ENCODE data around the gene ZNF175.

The ZNF175 gene

GRCh38 chr19:51549533-51550324 is 21.4 kb upstream of the ZNF175 start:
- peaks cover 66% of the 10 kb centered on the region for H3K4me1 ChIP-seq (ENCODE audit: insufficient read depth, low read length, poor library complexity, severe bottlenecking)
- TF ChIP-seq CTCF (conservative IDR thresholded peaks at IDR 0.05; ENCODE audit: low read length): no peak
- no peak for TF ChIP-seq EZH2phosphoT487 (IDR thresholded peaks at IDR 0.05; ENCODE audit: borderline replicate concordance)

GRCh38 chr19:51550848-51551672 is 20.0 kb upstream of the ZNF175 start:
- Histone ChIP-seq H3F3A (ENCODE audit: low read depth) (peaks cover 17% of the 10 kb centered on the region), H3K9me2 (replicated peaks; ENCODE audit: low read depth, low read length) (no peaks in the 10 kb centered on the region), H2AFZ (ENCODE audit: low read length) (no peak overlapping the region), H3K9ac (ENCODE audit: low read depth, low read length, poor library complexity, severe bottlenecking) (no peak overlapping the region), H3K79me2 (ENCODE audit: insufficient read depth, low read length) (no peaks in the 10 kb centered on the region), H4K20me1 (ENCODE audit: insufficient read depth, low read length, poor library complexity, severe bottlenecking) (no peaks in the 10 kb centered on the region), H3K27me3 (ENCODE audit: insufficient read depth, low read length, poor library complexity, severe bottlenecking) (no peaks in the 10 kb centered on the region), H3K4me3 (ENCODE audit: low read length, poor library complexity, severe bottlenecking) (peak overlapping the region; percentile 47), H3K4me1 (ENCODE audit: insufficient read depth, low read length, poor library complexity, severe bottlenecking) (peaks cover 55% of the 10 kb centered on the region), H3K36me3 (ENCODE audit: insufficient read depth, low read length) (no peaks in the 10 kb centered on the region), H3K9me3 (ENCODE audit: insufficient read depth, low read depth, low read length) (no peaks in the 10 kb centered on the region), H3K4me2 (ENCODE audit: low read depth, low read length, poor library complexity, severe bottlenecking) (peak overlapping the region; percentile 71)
- no peak for TF ChIP-seq CTCF (conservative IDR thresholded peaks at IDR 0.05; ENCODE audit: low read length)
- TF ChIP-seq EZH2phosphoT487 (IDR thresholded peaks at IDR 0.05; ENCODE audit: borderline replicate concordance): no peak

More at GRCh38 chr19:51549533-51550324, 21.4 kb upstream of the ZNF175 start:
- no peaks in the 10 kb centered on the region for H3K9me2 ChIP-seq (replicated peaks; ENCODE audit: low read depth, low read length)
- no peaks in the 10 kb centered on the region for H3K9me3 ChIP-seq (ENCODE audit: insufficient read depth, low read depth, low read length)
- H3K4me2 ChIP-seq (ENCODE audit: low read depth, low read length, poor library complexity, severe bottlenecking): peak overlapping the region; percentile 94
- no peaks in the 10 kb centered on the region for H4K20me1 ChIP-seq (ENCODE audit: insufficient read depth, low read length, poor library complexity, severe bottlenecking)
- no peak overlapping the region for H2AFZ ChIP-seq (ENCODE audit: low read length)
- H3K79me2 ChIP-seq (ENCODE audit: insufficient read depth, low read length): no peaks in the 10 kb centered on the region
- H3F3A ChIP-seq (ENCODE audit: low read depth): peaks cover 17% of the 10 kb centered on the region
- H3K9ac ChIP-seq (ENCODE audit: low read depth, low read length, poor library complexity, severe bottlenecking): no peak overlapping the region
- H3K4me3 ChIP-seq (ENCODE audit: low read length, poor library complexity, severe bottlenecking): no peak overlapping the region
- H3K27me3 ChIP-seq (ENCODE audit: insufficient read depth, low read length, poor library complexity, severe bottlenecking): no peaks in the 10 kb centered on the region
- H3K36me3 ChIP-seq (ENCODE audit: insufficient read depth, low read length): no peaks in the 10 kb centered on the region

GRCh38 chr19:51551673-51552432 is 19.2 kb upstream of the ZNF175 start:
- Histone ChIP-seq H3K4me2 (ENCODE audit: low read depth, low read length, poor library complexity, severe bottlenecking) (peak overlapping the region; percentile 71), H3K4me1 (ENCODE audit: insufficient read depth, low read length, poor library complexity, severe bottlenecking) (peaks cover 50% of the 10 kb centered on the region), H3K4me3 (ENCODE audit: low read length, poor library complexity, severe bottlenecking) (peak overlapping the region; percentile 47)

More at GRCh38 chr19:51551673-51552432, 19.2 kb upstream of the ZNF175 start:
- no peak overlapping the region for H3K9ac ChIP-seq (ENCODE audit: low read depth, low read length, poor library complexity, severe bottlenecking)
- H3K9me3 ChIP-seq (ENCODE audit: insufficient read depth, low read depth, low read length): no peaks in the 10 kb centered on the region
- no peaks in the 10 kb centered on the region for H3K36me3 ChIP-seq (ENCODE audit: insufficient read depth, low read length)
- H2AFZ ChIP-seq (ENCODE audit: low read length): no peak overlapping the region
- no peaks in the 10 kb centered on the region for H4K20me1 ChIP-seq (ENCODE audit: insufficient read depth, low read length, poor library complexity, severe bottlenecking)
- TF ChIP-seq CTCF (conservative IDR thresholded peaks at IDR 0.05; ENCODE audit: low read length) (no peak), EZH2phosphoT487 (IDR thresholded peaks at IDR 0.05; ENCODE audit: borderline replicate concordance) (no peak)
- H3K9me2 ChIP-seq (replicated peaks; ENCODE audit: low read depth, low read length): no peaks in the 10 kb centered on the region
- H3F3A ChIP-seq (ENCODE audit: low read depth): peaks cover 13% of the 10 kb centered on the region
- no peaks in the 10 kb centered on the region for H3K79me2 ChIP-seq (ENCODE audit: insufficient read depth, low read length)
- H3K27me3 ChIP-seq (ENCODE audit: insufficient read depth, low read length, poor library complexity, severe bottlenecking): no peaks in the 10 kb centered on the region

Measured in Loucy (cell line).